ENCODE data around the gene TRAF7.
"Not testable (repeated sequence)": the region's sequence is repeated elsewhere in the genome, so short reads cannot be mapped to it uniquely, and the experiment has no call there.

- not testable (repeated sequence) for TF ChIP-seq EZH2 (IDR thresholded peaks at IDR 0.05; ENCODE audit: low read length, unreplicated experiment); CTCF (conservative IDR thresholded peaks at IDR 0.05; ENCODE audit: low read depth, low read length); EZH2phosphoT487 (IDR thresholded peaks at IDR 0.05; ENCODE audit: borderline replicate concordance, low read length)
Measured at GRCh38 chr16:2135071-2135470, 20.5 kb upstream of the TRAF7 start.

All from PC-3 (cell line).